DOHH2 (cell line): ENCODE results near the gene UGT2B28.
"Not testable (repeated sequence)": the region's sequence is repeated elsewhere in the genome, so short reads cannot be mapped to it uniquely, and the experiment has no call there.

Experiments
- CTCF ChIP-seq: fragments of 200-600 bp; sonication (generic); IDR thresholded peaks from one replicate; pipeline ENCODE4 v1.5.1; 2014; ENCODE audit warnings: antibody characterized with exemption, mild to moderate bottlenecking, low read depth, low read length; ENCODE audit not compliant: poor library complexity, severe bottlenecking
- EZH2phosphoT487 ChIP-seq: fragments of 200-600 bp; sonication (generic); IDR thresholded peaks from 2 replicates; pipeline ENCODE4 v1.6.1; 2017; ENCODE audit warnings: borderline replicate concordance, mild to moderate bottlenecking, antibody characterized with exemption, low read length, moderate library complexity, mixed read lengths

- TF ChIP-seq EZH2phosphoT487, CTCF: not testable (repeated sequence)
These were observed 28.3 kb downstream of the UGT2B28 start for GRCh38 chr4:69308426-69309033.
